Gastroesophageal sphincter (tissue), 2 donors: ENCODE results near the gene FPR1.

Experiments used
- EP300 ChIP-seq: sonication (generic); formaldehyde crosslinking; IDR thresholded peaks from one replicate; pipeline ENCODE4 v1.6.1; 2017; ENCODE audit warnings: antibody characterized with exemption, mild to moderate bottlenecking
- POLR2AphosphoS5 ChIP-seq: sonication (generic); formaldehyde crosslinking; IDR thresholded peaks from one replicate; pipeline ENCODE4 v1.6.1; 2017; ENCODE audit warnings: antibody characterized with exemption

- TF ChIP-seq POLR2AphosphoS5 (no peak), EP300 (no peak)
Observed at GRCh38 chr19:51793994-51794393, 42.3 kb upstream of the FPR1 start.
